Measurements from ENCODE around the gene C15orf39.
A peak's percentile ranks its signal among the peaks of the same experiment; 100 is the strongest.

Gene C15orf39

GRCh38 chr15:75199357-75199940 lies 2.2 kb upstream of the C15orf39 start:
- no peak for TF ChIP-seq CTCF (IDR thresholded peaks at IDR 0.05; ENCODE audit: low read depth, low read length)
- DNase-seq (ENCODE audit: extremely low read depth, low read depth) = no peak

- TF ChIP-seq CTCF (IDR thresholded peaks at IDR 0.05; ENCODE audit: low read depth, low read length) = no peak
- no peak for DNase-seq (ENCODE audit: extremely low read depth, low read depth)
Observed at GRCh38 chr15:75200391-75200764, 1.3 kb upstream of the C15orf39 start.

GRCh38 chr15:75200765-75201615 lies 692 bp upstream of the C15orf39 start:
- DNase-seq (ENCODE audit: extremely low read depth, low read depth) = no peak
- no peak for TF ChIP-seq CTCF (IDR thresholded peaks at IDR 0.05; ENCODE audit: low read depth, low read length)

- no peak; the same call in 1 of the 2 replicates for TF ChIP-seq CTCF (IDR thresholded peaks at IDR 0.05; ENCODE audit: low read depth, low read length)
Observed at GRCh38 chr15:75202251-75203016, 752 bp downstream of the C15orf39 start.

GRCh38 chr15:75203017-75203907 lies 1.6 kb downstream of the C15orf39 start:
- TF ChIP-seq CTCF (IDR thresholded peaks at IDR 0.05; ENCODE audit: low read depth, low read length) = no peak
- no peak for DNase-seq (ENCODE audit: extremely low read depth, low read depth)

More at GRCh38 chr15:75202251-75203016, 752 bp downstream of the C15orf39 start:
- DNase-seq (ENCODE audit: extremely low read depth, low read depth) = peak; percentile 68

GRCh38 chr15:75203908-75204263 lies 2.2 kb downstream of the C15orf39 start:
- no peak for DNase-seq (ENCODE audit: extremely low read depth, low read depth)

More at GRCh38 chr15:75203908-75204263, 2.2 kb downstream of the C15orf39 start:
- no peak for TF ChIP-seq CTCF (IDR thresholded peaks at IDR 0.05; ENCODE audit: low read depth, low read length)
